Mammary epithelial cell (primary cell): ENCODE results near the gene C12orf76.

Experiments
- EZH2 ChIP-seq: IDR thresholded peaks from 2 replicates; pipeline ENCODE4 v1.6.1; 2012; ENCODE audit warnings: low read length, inconsistent platforms, borderline replicate concordance
- TF ChIP-seq, protein P1 (sequence below), 2 donors: IDR thresholded peaks in 1 of 2; conservative IDR thresholded peaks in 1 of 2; 2 replicates each; pipeline ENCODE4 v1.5.1; 2011 to 2012; ENCODE audit warnings: inconsistent platforms in 2 of 2, low read length in 2 of 2, mild to moderate bottlenecking in 2 of 2, control low read depth in 1 of 2, low read depth in 1 of 2; ENCODE audit not compliant: insufficient read depth in 1 of 2; ENCODE audit errors: extremely low read depth in 1 of 2

DNA sequence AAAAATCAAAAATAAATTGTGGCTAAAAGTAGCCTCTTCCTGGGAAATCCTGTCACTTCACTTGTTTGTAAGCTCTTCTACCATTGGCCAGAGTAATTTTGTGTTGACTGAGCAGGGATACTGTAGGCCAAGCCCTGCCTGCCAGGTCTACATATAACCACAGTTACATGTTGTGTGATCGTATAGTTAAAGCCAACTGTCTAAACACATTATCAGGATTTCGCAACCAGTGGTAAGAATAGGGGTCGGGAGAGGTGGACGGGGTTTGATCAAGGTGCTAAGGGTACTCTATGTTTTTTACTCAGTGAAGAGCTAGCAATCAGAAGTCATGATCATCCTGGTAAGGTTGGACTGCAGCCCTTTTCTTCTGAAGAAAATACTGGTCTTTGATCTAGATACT lies 35.7 kb downstream of the C12orf76 start:
- TF ChIP-seq, protein P1, sequence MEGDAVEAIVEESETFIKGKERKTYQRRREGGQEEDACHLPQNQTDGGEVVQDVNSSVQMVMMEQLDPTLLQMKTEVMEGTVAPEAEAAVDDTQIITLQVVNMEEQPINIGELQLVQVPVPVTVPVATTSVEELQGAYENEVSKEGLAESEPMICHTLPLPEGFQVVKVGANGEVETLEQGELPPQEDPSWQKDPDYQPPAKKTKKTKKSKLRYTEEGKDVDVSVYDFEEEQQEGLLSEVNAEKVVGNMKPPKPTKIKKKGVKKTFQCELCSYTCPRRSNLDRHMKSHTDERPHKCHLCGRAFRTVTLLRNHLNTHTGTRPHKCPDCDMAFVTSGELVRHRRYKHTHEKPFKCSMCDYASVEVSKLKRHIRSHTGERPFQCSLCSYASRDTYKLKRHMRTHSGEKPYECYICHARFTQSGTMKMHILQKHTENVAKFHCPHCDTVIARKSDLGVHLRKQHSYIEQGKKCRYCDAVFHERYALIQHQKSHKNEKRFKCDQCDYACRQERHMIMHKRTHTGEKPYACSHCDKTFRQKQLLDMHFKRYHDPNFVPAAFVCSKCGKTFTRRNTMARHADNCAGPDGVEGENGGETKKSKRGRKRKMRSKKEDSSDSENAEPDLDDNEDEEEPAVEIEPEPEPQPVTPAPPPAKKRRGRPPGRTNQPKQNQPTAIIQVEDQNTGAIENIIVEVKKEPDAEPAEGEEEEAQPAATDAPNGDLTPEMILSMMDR (conservative IDR thresholded peaks at IDR 0.05 in 1 of 2, IDR thresholded peaks at IDR 0.05 in 1 of 2; ENCODE audit: extremely low read depth in 1 of 2, insufficient read depth in 1 of 2, low read depth in 1 of 2, low read length in 2 of 2), result no peak
- no peak for TF ChIP-seq EZH2
